Activated naive CD8-positive, alpha-beta T cell treated with anti-CD3 and anti-CD28 coated beads, Interleukin-2, amount 50 U/mL, for 24 hours (primary cell): ENCODE results near the gene NAV3.

Experiments used
- ATAC-seq: fragments of 150-1000 bp; cut with Tn5 transposase; one replicate; pipeline ENCODE4 v1.10.0; 2021
- DNase-seq: peaks from one replicate; pipeline ENCODE4 v3.0.0; 2021
- H3K27ac Mint-ChIP-seq: one replicate; pipeline ENCODE4 v1.8.0; 2021; ENCODE audit warnings: mild to moderate bottlenecking, mixed read lengths
- H3K27me3 Mint-ChIP-seq: one replicate; pipeline ENCODE4 v1.8.0; 2021; ENCODE audit warnings: mixed read lengths
- H3K36me3 Mint-ChIP-seq: one replicate; pipeline ENCODE4 v1.8.0; 2021; ENCODE audit warnings: low read depth, mixed read lengths
- H3K4me1 Mint-ChIP-seq: one replicate; pipeline ENCODE4 v1.8.0; 2021; ENCODE audit warnings: mixed read lengths
- H3K4me3 Mint-ChIP-seq: one replicate; pipeline ENCODE4 v1.8.0; 2021; ENCODE audit warnings: mild to moderate bottlenecking, moderate library complexity, mixed read lengths
- H3K9me3 Mint-ChIP-seq: one replicate; pipeline ENCODE4 v1.8.0; 2021; ENCODE audit warnings: mixed read lengths

The NAV3 gene

GRCh38 chr12:77878901-77879300 is 48.2 kb downstream of the NAV3 start:
- H3K9me3 Mint-ChIP-seq, result peaks cover 19% of the 10 kb centered on the region
- DNase-seq (no peak), ATAC-seq (no peak)
- no peaks in the 10 kb centered on the region for H3K27me3 Mint-ChIP-seq
- no peaks in the 10 kb centered on the region for H3K4me1 Mint-ChIP-seq
- H3K27ac Mint-ChIP-seq, result no peak overlapping the region
- H3K4me3 Mint-ChIP-seq, result no peak overlapping the region
- H3K36me3 Mint-ChIP-seq, result no peaks in the 10 kb centered on the region

GRCh38 chr12:77882709-77883108 is 52.0 kb downstream of the NAV3 start:
- ATAC-seq (no peak), DNase-seq (no peak)
- Mint-ChIP-seq H3K4me1 (no peaks in the 10 kb centered on the region), H3K27me3 (no peaks in the 10 kb centered on the region), H3K27ac (no peak overlapping the region), H3K36me3 (no peaks in the 10 kb centered on the region), H3K4me3 (no peak overlapping the region), H3K9me3 (peaks cover 23% of the 10 kb centered on the region)

GRCh38 chr12:77888611-77889010 is 57.9 kb downstream of the NAV3 start:
- Mint-ChIP-seq H3K27me3 (no peaks in the 10 kb centered on the region), H3K27ac (no peak overlapping the region), H3K4me1 (no peaks in the 10 kb centered on the region), H3K9me3 (peaks cover 6% of the 10 kb centered on the region), H3K36me3 (no peaks in the 10 kb centered on the region), H3K4me3 (no peak overlapping the region)
- DNase-seq (no peak), ATAC-seq (no peak)

- ATAC-seq, result no peak
- H3K36me3 Mint-ChIP-seq, result no peaks in the 10 kb centered on the region
- H3K4me3 Mint-ChIP-seq, result no peak overlapping the region
- no peak for DNase-seq
- H3K27me3 Mint-ChIP-seq, result no peaks in the 10 kb centered on the region
- H3K27ac Mint-ChIP-seq, result no peak overlapping the region
- no peaks in the 10 kb centered on the region for H3K4me1 Mint-ChIP-seq
- no peaks in the 10 kb centered on the region for H3K9me3 Mint-ChIP-seq
Observed at GRCh38 chr12:77891518-77892147, 60.9 kb downstream of the NAV3 start.

GRCh38 chr12:77893918-77894317 is 63.2 kb downstream of the NAV3 start:
- Mint-ChIP-seq H3K4me3 (no peak overlapping the region), H3K36me3 (no peaks in the 10 kb centered on the region), H3K27me3 (no peaks in the 10 kb centered on the region), H3K4me1 (no peaks in the 10 kb centered on the region), H3K9me3 (peaks cover 9% of the 10 kb centered on the region), H3K27ac (no peak overlapping the region)
- DNase-seq, result no peak
- no peak for ATAC-seq

GRCh38 chr12:77894556-77894955 is 63.9 kb downstream of the NAV3 start:
- no peak overlapping the region for H3K4me3 Mint-ChIP-seq
- ATAC-seq (no peak), DNase-seq (no peak)
- no peaks in the 10 kb centered on the region for H3K4me1 Mint-ChIP-seq
- no peaks in the 10 kb centered on the region for H3K27me3 Mint-ChIP-seq
- peaks cover 9% of the 10 kb centered on the region for H3K9me3 Mint-ChIP-seq
- H3K36me3 Mint-ChIP-seq, result no peaks in the 10 kb centered on the region
- no peak overlapping the region for H3K27ac Mint-ChIP-seq

GRCh38 chr12:77895699-77896098 is 65.0 kb downstream of the NAV3 start:
- Mint-ChIP-seq H3K9me3 (peaks cover 9% of the 10 kb centered on the region), H3K4me3 (no peak overlapping the region), H3K27me3 (no peaks in the 10 kb centered on the region), H3K36me3 (no peaks in the 10 kb centered on the region), H3K27ac (no peak overlapping the region), H3K4me1 (no peaks in the 10 kb centered on the region)
- DNase-seq, result no peak
- no peak for ATAC-seq

- no peaks in the 10 kb centered on the region for H3K36me3 Mint-ChIP-seq
- H3K27me3 Mint-ChIP-seq, result no peaks in the 10 kb centered on the region
- no peak overlapping the region for H3K27ac Mint-ChIP-seq
- H3K4me1 Mint-ChIP-seq, result no peaks in the 10 kb centered on the region
- no peak overlapping the region for H3K4me3 Mint-ChIP-seq
- ATAC-seq (no peak), DNase-seq (no peak)
- H3K9me3 Mint-ChIP-seq, result peaks cover 10% of the 10 kb centered on the region
Observed at GRCh38 chr12:77907936-77908335, 77.2 kb downstream of the NAV3 start.

GRCh38 chr12:77914081-77914488 is 83.4 kb downstream of the NAV3 start:
- no peak for DNase-seq
- H3K4me1 Mint-ChIP-seq, result no peaks in the 10 kb centered on the region
- H3K36me3 Mint-ChIP-seq, result no peaks in the 10 kb centered on the region
- peaks cover 7% of the 10 kb centered on the region for H3K9me3 Mint-ChIP-seq
- ATAC-seq, result no peak
- no peak overlapping the region for H3K27ac Mint-ChIP-seq
- no peak overlapping the region for H3K4me3 Mint-ChIP-seq
- H3K27me3 Mint-ChIP-seq, result no peaks in the 10 kb centered on the region

- Mint-ChIP-seq H3K9me3 (peaks cover 7% of the 10 kb centered on the region), H3K27me3 (no peaks in the 10 kb centered on the region), H3K27ac (no peak overlapping the region), H3K4me1 (no peaks in the 10 kb centered on the region), H3K4me3 (no peak overlapping the region), H3K36me3 (no peaks in the 10 kb centered on the region)
- no peak for DNase-seq
- ATAC-seq, result no peak
Observed at GRCh38 chr12:77915071-77915600, 84.4 kb downstream of the NAV3 start.

GRCh38 chr12:77916276-77916675 is 85.6 kb downstream of the NAV3 start:
- H3K4me3 Mint-ChIP-seq, result no peak overlapping the region
- ATAC-seq (no peak), DNase-seq (no peak)
- H3K27ac Mint-ChIP-seq, result no peak overlapping the region
- peaks cover 7% of the 10 kb centered on the region for H3K9me3 Mint-ChIP-seq
- H3K36me3 Mint-ChIP-seq, result no peaks in the 10 kb centered on the region
- no peaks in the 10 kb centered on the region for H3K4me1 Mint-ChIP-seq
- no peaks in the 10 kb centered on the region for H3K27me3 Mint-ChIP-seq

- ATAC-seq, result no peak
- H3K4me1 Mint-ChIP-seq, result no peaks in the 10 kb centered on the region
- no peaks in the 10 kb centered on the region for H3K36me3 Mint-ChIP-seq
- no peak for DNase-seq
- no peaks in the 10 kb centered on the region for H3K27me3 Mint-ChIP-seq
- H3K9me3 Mint-ChIP-seq, result peaks cover 6% of the 10 kb centered on the region
- no peak overlapping the region for H3K4me3 Mint-ChIP-seq
- no peak overlapping the region for H3K27ac Mint-ChIP-seq
Observed at GRCh38 chr12:77918046-77918445, 87.4 kb downstream of the NAV3 start.

GRCh38 chr12:77919450-77919849 is 88.8 kb downstream of the NAV3 start:
- Mint-ChIP-seq H3K9me3 (peaks cover 11% of the 10 kb centered on the region), H3K27me3 (no peaks in the 10 kb centered on the region), H3K4me1 (no peaks in the 10 kb centered on the region), H3K36me3 (no peaks in the 10 kb centered on the region), H3K4me3 (no peak overlapping the region), H3K27ac (no peak overlapping the region)
- no peak for DNase-seq
- ATAC-seq, result no peak

- Mint-ChIP-seq H3K27me3 (no peaks in the 10 kb centered on the region), H3K36me3 (no peaks in the 10 kb centered on the region), H3K9me3 (peaks cover 8% of the 10 kb centered on the region), H3K27ac (no peak overlapping the region), H3K4me3 (no peak overlapping the region), H3K4me1 (no peaks in the 10 kb centered on the region)
- no peak for DNase-seq
- no peak for ATAC-seq
Observed at GRCh38 chr12:77923882-77924281, 93.2 kb downstream of the NAV3 start.

GRCh38 chr12:77924703-77925102 is 94.0 kb downstream of the NAV3 start:
- Mint-ChIP-seq H3K4me3 (no peak overlapping the region), H3K4me1 (no peaks in the 10 kb centered on the region), H3K9me3 (peaks cover 8% of the 10 kb centered on the region), H3K36me3 (no peaks in the 10 kb centered on the region), H3K27ac (no peak overlapping the region), H3K27me3 (no peaks in the 10 kb centered on the region)
- ATAC-seq, result no peak
- no peak for DNase-seq
